Nephron (organoid): ENCODE results near the gene TMEM80.

ENCODE experiments used
- H3K27ac Mint-ChIP-seq, 3 experiments: 2 replicates each; pipeline ENCODE4 v1.8.0; 2020; ENCODE audit warnings: mixed read lengths in 3 of 3, mild to moderate bottlenecking in 2 of 3, moderate library complexity in 1 of 3
- H3K27me3 Mint-ChIP-seq: 2 replicates; pipeline ENCODE4 v1.8.0; 2021; ENCODE audit warnings: low read depth, mild to moderate bottlenecking, moderate library complexity, mixed read lengths
- H3K36me3 Mint-ChIP-seq: 2 replicates; pipeline ENCODE4 v1.8.0; 2020; ENCODE audit warnings: low read depth, mixed read lengths
- H3K4me1 Mint-ChIP-seq: 2 replicates; pipeline ENCODE4 v1.8.0; 2020; ENCODE audit warnings: mixed read lengths
- H3K4me3 Mint-ChIP-seq, 3 experiments: 2 replicates each; pipeline ENCODE4 v1.8.0; 2020; ENCODE audit warnings: mild to moderate bottlenecking in 3 of 3, mixed read lengths in 3 of 3, moderate library complexity in 2 of 3
- H3K9me3 Mint-ChIP-seq: 2 replicates; pipeline ENCODE4 v1.8.0; 2020; ENCODE audit warnings: mixed read lengths
- CTCF ChIP-seq, 3 experiments: fragments of 200-600 bp; sonication (generic); IDR thresholded peaks; one replicate each; pipeline ENCODE4 v1.5.0; 2021; ENCODE audit warnings: antibody characterized with exemption in 3 of 3; ENCODE audit not compliant: unreplicated experiment in 3 of 3

The TMEM80 gene

GRCh38 chr11:674406-674805, 21.2 kb upstream of the TMEM80 start:
- Mint-ChIP-seq H3K4me1 (no peaks in the 10 kb centered on the region), H3K36me3 (peaks cover 32% of the 10 kb centered on the region), H3K27me3 (no peaks in the 10 kb centered on the region), H3K27ac (no peak overlapping the region), H3K4me3 (no peak overlapping the region), H3K9me3 (no peaks in the 10 kb centered on the region)
- TF ChIP-seq CTCF (IDR thresholded peaks at IDR 0.05; ENCODE audit: unreplicated experiment in 3 of 3) = no peak

- no peak for TF ChIP-seq CTCF (IDR thresholded peaks at IDR 0.05; ENCODE audit: unreplicated experiment in 3 of 3)
- peaks cover 56% of the 10 kb centered on the region for H3K36me3 Mint-ChIP-seq
- no peak overlapping the region for H3K27ac Mint-ChIP-seq
- H3K4me1 Mint-ChIP-seq = no peaks in the 10 kb centered on the region
- H3K4me3 Mint-ChIP-seq = no peak overlapping the region
- H3K9me3 Mint-ChIP-seq = no peaks in the 10 kb centered on the region
- H3K27me3 Mint-ChIP-seq = no peaks in the 10 kb centered on the region
Measured at GRCh38 chr11:678297-678696, 17.3 kb upstream of the TMEM80 start.

GRCh38 chr11:679271-680207, 16.1 kb upstream of the TMEM80 start:
- H3K27ac Mint-ChIP-seq = no peak overlapping the region
- no peak overlapping the region for H3K4me3 Mint-ChIP-seq
- no peak for TF ChIP-seq CTCF (IDR thresholded peaks at IDR 0.05; ENCODE audit: unreplicated experiment in 3 of 3)
- H3K4me1 Mint-ChIP-seq = no peaks in the 10 kb centered on the region
- H3K27me3 Mint-ChIP-seq = no peaks in the 10 kb centered on the region
- H3K36me3 Mint-ChIP-seq = peaks cover 58% of the 10 kb centered on the region
- H3K9me3 Mint-ChIP-seq = no peaks in the 10 kb centered on the region

- no peaks in the 10 kb centered on the region for H3K9me3 Mint-ChIP-seq
- H3K4me1 Mint-ChIP-seq = no peaks in the 10 kb centered on the region
- TF ChIP-seq CTCF (IDR thresholded peaks at IDR 0.05; ENCODE audit: unreplicated experiment in 3 of 3) = no peak
- H3K4me3 Mint-ChIP-seq = no peak overlapping the region
- H3K36me3 Mint-ChIP-seq = peaks cover 60% of the 10 kb centered on the region
- H3K27ac Mint-ChIP-seq = no peak overlapping the region
- no peaks in the 10 kb centered on the region for H3K27me3 Mint-ChIP-seq
Measured at GRCh38 chr11:680476-680875, 15.1 kb upstream of the TMEM80 start.

GRCh38 chr11:680970-681369, 14.6 kb upstream of the TMEM80 start:
- Mint-ChIP-seq H3K27me3 (no peaks in the 10 kb centered on the region), H3K4me3 (no peak overlapping the region), H3K9me3 (no peaks in the 10 kb centered on the region), H3K36me3 (peaks cover 60% of the 10 kb centered on the region), H3K4me1 (no peaks in the 10 kb centered on the region), H3K27ac (no peak overlapping the region)
- no peak for TF ChIP-seq CTCF (IDR thresholded peaks at IDR 0.05; ENCODE audit: unreplicated experiment in 3 of 3)
